GM06990 (cell line): ENCODE data around the gene CSAD.

Experiments used
- DNase-seq: peaks from one replicate; pipeline ENCODE4 v3.0.0-alpha.2; 2011; ENCODE audit not compliant: insufficient read length; ENCODE audit errors: extremely low read depth
- H3K27me3 ChIP-seq: replicated peaks from 2 replicates; pipeline ENCODE4 v1.6.0; 2011; ENCODE audit warnings: low read length; ENCODE audit not compliant: control insufficient read depth, insufficient read depth
- H3K36me3 ChIP-seq: 2 replicates; pipeline ENCODE4 v1.5.1; 2011; ENCODE audit warnings: low read length; ENCODE audit not compliant: control insufficient read depth, insufficient read depth
- H3K4me3 ChIP-seq: replicated peaks from 2 replicates; pipeline ENCODE4 v1.5.1; 2011; ENCODE audit warnings: low read depth, mild to moderate bottlenecking, control low read depth, low read length
- TF ChIP-seq, protein P1 (sequence below): IDR thresholded peaks from 2 replicates; pipeline ENCODE4 v1.5.1; 2011; ENCODE audit warnings: low read length, control low read depth, mild to moderate bottlenecking, inconsistent platforms; ENCODE audit not compliant: insufficient read depth, poor library complexity, severe bottlenecking

The CSAD gene

DNA sequence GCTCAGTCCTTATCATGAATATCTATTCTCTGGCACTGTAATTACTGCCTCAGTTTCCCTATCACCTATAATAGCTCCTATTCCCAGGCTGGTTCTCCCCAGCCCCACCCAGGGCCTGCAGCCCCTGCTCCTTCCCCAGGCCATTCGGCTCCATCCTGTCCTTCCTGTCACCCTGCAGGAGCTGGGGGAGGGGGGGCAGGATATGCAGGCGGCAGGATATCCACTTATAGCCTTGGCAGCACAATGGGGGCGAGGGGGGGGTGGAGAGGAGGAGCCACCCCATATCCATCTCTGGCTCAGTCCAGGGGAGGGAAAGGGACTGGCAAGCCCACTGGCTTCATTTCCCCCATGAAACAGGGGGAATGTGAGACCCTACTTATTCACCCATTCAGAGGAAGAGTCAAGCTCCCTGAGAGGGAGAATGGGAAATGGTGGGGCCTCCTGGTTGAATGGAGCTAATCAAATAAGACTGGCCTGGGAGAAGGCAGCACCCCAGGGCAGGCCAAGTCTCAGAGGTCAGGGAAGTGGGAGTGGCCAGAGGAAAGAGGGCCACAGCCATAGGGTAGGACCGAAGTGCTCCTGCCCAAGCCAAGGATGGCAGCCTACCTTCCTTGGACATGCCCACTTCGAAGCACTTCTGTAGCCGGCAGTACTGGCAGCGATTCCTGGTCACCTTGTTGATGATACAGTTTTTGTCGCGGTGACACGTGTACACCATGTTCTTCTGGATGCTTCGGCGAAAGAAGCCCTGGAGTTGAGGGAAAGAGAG, 34.1 kb upstream of the CSAD start:
- Histone ChIP-seq H3K4me3 (no peak overlapping the region), H3K27me3 (no peaks in the 10 kb centered on the region), H3K36me3 (peaks cover 10% of the 10 kb centered on the region)
- TF ChIP-seq, protein P1, sequence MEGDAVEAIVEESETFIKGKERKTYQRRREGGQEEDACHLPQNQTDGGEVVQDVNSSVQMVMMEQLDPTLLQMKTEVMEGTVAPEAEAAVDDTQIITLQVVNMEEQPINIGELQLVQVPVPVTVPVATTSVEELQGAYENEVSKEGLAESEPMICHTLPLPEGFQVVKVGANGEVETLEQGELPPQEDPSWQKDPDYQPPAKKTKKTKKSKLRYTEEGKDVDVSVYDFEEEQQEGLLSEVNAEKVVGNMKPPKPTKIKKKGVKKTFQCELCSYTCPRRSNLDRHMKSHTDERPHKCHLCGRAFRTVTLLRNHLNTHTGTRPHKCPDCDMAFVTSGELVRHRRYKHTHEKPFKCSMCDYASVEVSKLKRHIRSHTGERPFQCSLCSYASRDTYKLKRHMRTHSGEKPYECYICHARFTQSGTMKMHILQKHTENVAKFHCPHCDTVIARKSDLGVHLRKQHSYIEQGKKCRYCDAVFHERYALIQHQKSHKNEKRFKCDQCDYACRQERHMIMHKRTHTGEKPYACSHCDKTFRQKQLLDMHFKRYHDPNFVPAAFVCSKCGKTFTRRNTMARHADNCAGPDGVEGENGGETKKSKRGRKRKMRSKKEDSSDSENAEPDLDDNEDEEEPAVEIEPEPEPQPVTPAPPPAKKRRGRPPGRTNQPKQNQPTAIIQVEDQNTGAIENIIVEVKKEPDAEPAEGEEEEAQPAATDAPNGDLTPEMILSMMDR, result no peak
- no peak for DNase-seq

DNA sequence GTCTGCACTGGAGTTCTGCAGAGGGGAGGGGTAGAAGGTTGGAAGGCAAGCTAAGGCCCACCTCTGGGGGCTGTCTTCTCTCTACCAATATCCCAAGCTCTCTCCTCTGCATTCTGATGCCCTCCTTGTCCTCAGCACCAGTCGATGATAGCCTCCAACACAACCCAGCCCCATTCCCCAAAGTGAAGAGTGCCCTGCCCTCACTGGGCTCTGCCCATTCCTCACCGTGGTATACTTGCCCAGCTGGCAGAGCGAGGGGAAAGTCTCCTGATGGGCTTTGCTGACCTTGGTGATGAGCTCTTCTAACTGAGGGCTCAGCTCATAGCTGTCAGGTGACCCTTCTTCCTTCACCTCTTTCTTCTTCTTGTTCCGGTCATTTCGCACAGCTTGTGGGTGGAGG, 33.5 kb upstream of the CSAD start:
- Histone ChIP-seq H3K4me3 (no peak overlapping the region), H3K27me3 (no peaks in the 10 kb centered on the region), H3K36me3 (peaks cover 10% of the 10 kb centered on the region)
- TF ChIP-seq, protein P1, result no peak
- no peak for DNase-seq

DNA sequence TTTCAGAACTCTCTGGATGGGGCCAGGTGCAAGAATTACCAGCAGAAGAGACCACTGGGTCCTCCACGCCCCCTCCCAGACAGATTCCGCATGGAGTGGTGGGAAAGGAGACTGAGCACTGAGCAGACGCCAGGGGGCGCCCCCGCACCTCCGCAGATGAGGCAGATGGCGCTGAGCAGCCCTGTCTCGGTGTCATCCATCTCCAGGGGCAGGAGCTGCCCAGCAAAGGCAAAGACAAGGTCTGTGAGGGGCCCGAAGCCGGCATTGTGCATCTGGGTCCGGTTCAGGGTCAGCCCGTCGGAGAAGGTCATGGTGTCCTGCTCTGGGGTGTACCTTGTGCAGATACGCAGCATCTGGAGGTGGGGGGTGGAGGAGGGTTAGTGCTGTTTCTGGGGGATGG, 32.6 kb upstream of the CSAD start:
- Histone ChIP-seq H3K36me3 (peaks cover 10% of the 10 kb centered on the region), H3K27me3 (no peaks in the 10 kb centered on the region), H3K4me3 (no peak overlapping the region)
- peak; percentile 67 for DNase-seq
- TF ChIP-seq, protein P1, result peak; percentile 97

DNA sequence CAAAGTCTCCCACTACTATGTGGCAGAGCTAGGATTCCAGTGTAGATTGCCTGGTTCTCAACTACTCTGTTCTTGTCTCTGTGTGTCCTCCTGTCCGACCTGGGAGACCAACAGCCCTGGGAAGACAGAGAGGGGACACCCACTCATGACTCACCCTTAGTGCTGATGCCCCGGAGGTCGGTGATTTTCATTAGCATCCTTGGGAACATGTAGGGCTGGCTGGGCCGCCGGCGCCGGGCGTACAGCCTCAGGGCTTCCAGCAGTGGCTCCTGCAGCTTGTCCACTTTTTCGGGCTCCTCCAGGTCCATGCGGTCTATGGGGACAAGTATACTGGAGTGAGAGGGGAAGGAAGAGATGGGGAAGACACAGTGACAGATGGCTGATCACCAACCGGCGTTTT, 32.2 kb upstream of the CSAD start:
- TF ChIP-seq, protein P1, result no peak
- peaks cover 10% of the 10 kb centered on the region for H3K36me3 ChIP-seq
- DNase-seq, result no peak
- H3K27me3 ChIP-seq, result no peaks in the 10 kb centered on the region
- no peak overlapping the region for H3K4me3 ChIP-seq

DNA sequence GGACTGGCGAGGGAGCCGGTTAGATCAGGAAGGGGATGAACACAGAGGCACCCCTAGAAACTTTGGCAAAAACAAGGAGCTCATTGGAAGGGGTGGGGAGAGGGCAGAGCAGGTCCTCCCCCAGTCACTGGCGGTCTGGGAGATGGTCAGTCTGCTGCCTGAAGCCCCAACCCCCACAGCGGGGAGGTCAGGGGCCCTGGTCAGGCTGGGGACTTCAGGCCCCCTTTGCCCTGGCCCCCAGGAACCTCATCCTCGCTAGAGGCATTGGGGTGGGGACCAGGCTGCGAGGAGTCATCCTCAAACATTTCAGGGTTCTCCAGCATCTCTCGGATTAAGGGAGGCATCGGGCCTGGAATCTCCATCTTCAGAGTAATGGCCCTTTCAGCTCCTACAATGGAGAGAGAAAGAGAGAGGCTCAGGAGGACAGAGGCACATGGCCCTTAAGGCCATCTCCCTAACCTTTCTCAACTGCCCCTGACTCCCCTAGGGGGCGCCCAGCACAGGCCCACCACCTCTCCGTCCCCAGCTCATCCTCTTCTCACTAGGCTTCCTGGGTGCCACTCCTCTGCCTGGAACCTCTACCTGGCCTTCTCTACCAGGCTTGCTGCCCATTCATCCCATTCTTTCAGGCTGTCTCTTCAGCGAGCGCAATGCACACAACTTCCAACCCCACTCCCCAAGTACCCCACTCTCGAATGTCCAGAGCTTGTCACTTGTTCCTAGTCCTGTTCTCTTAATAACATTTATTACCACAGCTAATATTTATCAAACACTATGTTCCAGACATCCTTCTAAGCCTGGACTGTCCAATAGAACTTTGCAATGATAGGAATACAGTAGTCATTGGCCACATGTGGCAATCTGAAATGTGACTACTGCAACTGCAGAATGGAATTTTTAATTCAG, 31.0 kb upstream of the CSAD start:
- TF ChIP-seq, protein P1, result peak; percentile 73
- no peaks in the 10 kb centered on the region for H3K27me3 ChIP-seq
- H3K4me3 ChIP-seq, result no peak overlapping the region
- H3K36me3 ChIP-seq, result peaks cover 10% of the 10 kb centered on the region
- DNase-seq, result no peak
